Keratinocyte (primary cell): ENCODE data around the gene BRIP1.

Experiments
- EZH2 ChIP-seq: IDR thresholded peaks from one replicate; pipeline ENCODE4 v1.6.1; 2012; ENCODE audit warnings: inconsistent platforms, mild to moderate bottlenecking, low read length, moderate library complexity
- TF ChIP-seq, protein P1 (sequence below), 3 experiments: IDR thresholded peaks in 1 of 3; conservative IDR thresholded peaks in 1 of 3; optimal IDR thresholded peaks in 1 of 3; 2 replicates in 2 of 3; 3 replicates in 1 of 3; pipeline versions ENCODE3 to v1.5.1; 2011; ENCODE audit warnings: low read length in 3 of 3, mild to moderate bottlenecking in 3 of 3, moderate library complexity in 2 of 3, control low read depth in 1 of 3, inconsistent platforms in 1 of 3; ENCODE audit not compliant: insufficient read depth in 2 of 3; ENCODE audit errors: extremely low read depth in 1 of 3

DNA sequence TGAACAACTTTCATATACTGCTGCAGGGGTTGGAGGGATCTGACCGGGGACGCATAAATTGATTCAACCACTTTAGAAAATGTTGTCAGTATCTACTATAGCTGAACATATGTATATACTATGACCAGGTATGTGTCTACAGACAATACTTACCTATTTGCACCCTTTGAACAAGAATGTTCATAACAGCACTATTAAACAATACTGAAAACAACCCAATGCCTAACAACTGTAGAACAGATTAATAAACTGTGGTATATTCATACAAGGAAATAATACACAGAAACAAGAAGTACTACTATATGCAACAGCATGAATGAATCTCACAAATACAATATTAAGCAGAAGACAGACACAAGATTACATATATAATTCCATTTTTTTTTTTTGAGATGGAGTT, 10.5 kb downstream of the BRIP1 start:
- TF ChIP-seq, protein P1, sequence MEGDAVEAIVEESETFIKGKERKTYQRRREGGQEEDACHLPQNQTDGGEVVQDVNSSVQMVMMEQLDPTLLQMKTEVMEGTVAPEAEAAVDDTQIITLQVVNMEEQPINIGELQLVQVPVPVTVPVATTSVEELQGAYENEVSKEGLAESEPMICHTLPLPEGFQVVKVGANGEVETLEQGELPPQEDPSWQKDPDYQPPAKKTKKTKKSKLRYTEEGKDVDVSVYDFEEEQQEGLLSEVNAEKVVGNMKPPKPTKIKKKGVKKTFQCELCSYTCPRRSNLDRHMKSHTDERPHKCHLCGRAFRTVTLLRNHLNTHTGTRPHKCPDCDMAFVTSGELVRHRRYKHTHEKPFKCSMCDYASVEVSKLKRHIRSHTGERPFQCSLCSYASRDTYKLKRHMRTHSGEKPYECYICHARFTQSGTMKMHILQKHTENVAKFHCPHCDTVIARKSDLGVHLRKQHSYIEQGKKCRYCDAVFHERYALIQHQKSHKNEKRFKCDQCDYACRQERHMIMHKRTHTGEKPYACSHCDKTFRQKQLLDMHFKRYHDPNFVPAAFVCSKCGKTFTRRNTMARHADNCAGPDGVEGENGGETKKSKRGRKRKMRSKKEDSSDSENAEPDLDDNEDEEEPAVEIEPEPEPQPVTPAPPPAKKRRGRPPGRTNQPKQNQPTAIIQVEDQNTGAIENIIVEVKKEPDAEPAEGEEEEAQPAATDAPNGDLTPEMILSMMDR (optimal IDR thresholded peaks at IDR 0.05 in 1 of 3, IDR thresholded peaks at IDR 0.05 in 1 of 3, conservative IDR thresholded peaks at IDR 0.05 in 1 of 3; ENCODE audit: extremely low read depth in 1 of 3, insufficient read depth in 2 of 3, low read length in 3 of 3): no peak
- TF ChIP-seq EZH2: no peak
